Activated T-cell treated with anti-CD3 and anti-CD28 coated beads for 48 hours (primary cell): ENCODE measurements around the gene IQGAP2.
"Not testable (repeated sequence)": the region's sequence is repeated elsewhere in the genome, so short reads cannot be mapped to it uniquely, and the experiment has no call there.

Source experiments
- DNase-seq: peaks from one replicate; pipeline ENCODE4 v3.0.0-alpha.2; 2020; ENCODE audit warnings: low read depth

Gene IQGAP2

GRCh38 chr5:76579166-76579937 is 176.3 kb downstream of the IQGAP2 start:
- DNase-seq = no peak

DNA sequence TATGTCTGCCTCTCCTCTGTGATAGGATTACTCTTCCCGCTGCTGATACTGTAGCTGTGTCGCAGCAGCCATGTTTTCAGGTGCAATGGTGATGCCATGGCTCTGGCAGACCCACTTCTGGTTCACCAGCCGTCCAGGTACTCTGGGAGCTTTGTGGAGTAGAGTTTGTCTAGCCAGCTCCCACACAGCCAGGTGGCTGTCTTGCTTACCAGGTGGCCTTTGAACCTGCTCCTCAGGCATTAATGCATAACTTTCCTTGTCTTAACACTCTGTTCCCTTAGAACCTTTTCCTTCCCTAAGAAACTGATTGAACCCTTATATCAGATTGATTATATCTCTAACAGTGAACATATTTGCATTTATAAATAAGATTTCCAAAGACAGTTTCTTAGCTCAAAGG is 177.9 kb downstream of the IQGAP2 start:
- DNase-seq = no peak

GRCh38 chr5:76582230-76583162 is 179.4 kb downstream of the IQGAP2 start:
- DNase-seq = peak; percentile 18

DNA sequence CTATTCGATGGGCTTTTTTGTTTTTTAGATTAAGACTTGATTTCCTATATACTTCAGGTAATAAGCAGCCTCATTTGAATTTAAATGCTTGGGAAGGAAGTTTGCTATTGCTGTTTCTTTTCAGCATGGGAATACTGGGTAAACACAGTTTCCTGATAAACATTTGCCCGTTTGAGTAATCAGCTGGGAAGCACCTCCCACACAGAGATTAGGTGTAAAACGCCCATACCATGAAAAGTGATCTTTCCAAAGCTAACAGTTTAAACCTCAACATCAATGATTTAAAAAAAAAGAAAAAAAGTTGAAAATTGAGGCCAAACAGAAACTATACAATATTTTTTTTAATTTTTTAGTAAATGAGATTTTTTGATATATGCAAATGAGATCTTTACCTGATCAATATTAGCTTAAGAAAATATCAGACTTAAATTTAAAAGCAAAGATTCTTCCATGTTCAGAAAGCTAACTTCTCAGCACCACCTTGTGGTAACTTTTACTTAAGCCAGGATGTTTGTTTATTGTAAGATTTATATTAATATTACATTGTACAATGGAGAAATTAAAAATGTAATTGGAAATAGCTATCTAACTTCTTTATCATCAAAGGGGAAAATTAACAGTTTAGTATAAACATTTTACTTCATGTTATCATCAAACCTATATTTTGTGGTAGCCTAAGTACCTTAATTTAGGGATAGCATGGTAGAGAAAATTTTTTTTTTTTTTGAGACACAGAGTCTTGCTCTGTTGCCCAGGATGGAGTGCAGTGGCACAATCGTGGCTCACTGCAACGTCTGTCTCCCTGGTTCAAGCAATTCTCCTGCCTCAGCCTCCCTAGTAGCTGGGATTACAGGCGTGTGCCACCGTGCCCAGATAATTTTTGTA is 180.3 kb downstream of the IQGAP2 start:
- no peak for DNase-seq

GRCh38 chr5:76585783-76586217 is 182.7 kb downstream of the IQGAP2 start:
- no peak for DNase-seq

DNA sequence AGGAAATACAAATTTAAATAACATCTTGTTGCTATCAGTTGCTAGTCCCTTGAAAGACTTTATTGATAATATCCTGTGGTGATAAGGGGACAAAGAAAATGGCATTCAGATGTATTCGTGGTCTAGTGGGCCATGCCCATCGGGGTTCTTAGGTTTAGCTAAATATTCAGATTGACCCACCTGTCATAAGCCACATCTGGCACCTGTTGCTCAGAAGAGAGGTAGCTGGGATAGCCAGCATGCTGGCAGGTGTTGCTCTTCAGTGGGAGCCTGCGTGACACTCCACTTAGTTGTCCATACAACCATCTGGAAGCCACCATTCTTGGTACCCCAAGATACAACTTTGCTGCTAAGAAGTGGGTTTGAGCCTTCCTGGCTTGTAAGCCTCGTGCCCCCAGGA is 183.4 kb downstream of the IQGAP2 start:
- no peak for DNase-seq

DNA sequence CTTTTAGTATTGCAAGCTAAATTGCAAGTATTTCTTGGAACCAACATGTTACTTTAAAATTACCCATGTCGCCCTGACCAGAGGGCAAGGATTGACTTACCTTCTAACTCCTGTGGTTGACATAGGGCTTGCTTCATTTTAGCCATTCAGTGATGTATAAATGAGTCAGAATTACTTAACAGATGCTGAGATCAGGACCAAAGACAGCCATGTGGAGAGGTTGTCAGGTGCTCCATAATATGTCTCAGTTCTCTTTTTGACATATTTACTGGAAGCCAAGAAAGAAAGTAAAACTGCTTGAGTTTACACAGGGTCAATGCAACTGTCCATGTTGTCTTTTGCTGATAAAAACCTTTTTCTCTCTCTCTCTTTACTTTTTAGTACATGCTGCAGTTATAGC is 186.9 kb downstream of the IQGAP2 start:
- DNase-seq = no peak

GRCh38 chr5:76591366-76591765 is 188.3 kb downstream of the IQGAP2 start:
- no peak for DNase-seq

- no peak for DNase-seq
Observed at GRCh38 chr5:76592692-76593091, 189.6 kb downstream of the IQGAP2 start.

GRCh38 chr5:76594107-76594506 is 191.0 kb downstream of the IQGAP2 start:
- DNase-seq = no peak

GRCh38 chr5:76595755-76596481 is 192.8 kb downstream of the IQGAP2 start:
- DNase-seq = no peak

GRCh38 chr5:76598531-76598930 is 195.4 kb downstream of the IQGAP2 start:
- DNase-seq = no peak

DNA sequence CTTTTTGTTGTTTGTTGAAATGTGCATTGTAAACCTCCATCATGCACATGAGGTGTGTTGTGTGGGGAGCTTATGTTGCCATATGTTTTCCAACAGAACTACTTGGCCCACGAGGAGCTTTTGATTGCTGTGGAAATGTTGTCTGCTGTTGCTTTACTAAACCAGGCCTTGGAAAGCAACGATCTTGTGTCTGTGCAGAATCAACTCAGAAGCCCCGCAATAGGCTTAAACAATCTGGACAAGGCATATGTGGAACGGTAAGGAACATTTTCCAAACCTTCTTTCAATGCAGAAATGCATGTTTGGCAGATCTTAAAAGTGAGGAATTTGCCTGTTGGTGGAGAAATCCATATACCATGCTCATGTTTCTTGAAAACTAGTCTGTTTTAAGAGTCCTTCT is 197.6 kb downstream of the IQGAP2 start:
- DNase-seq = no peak

DNA sequence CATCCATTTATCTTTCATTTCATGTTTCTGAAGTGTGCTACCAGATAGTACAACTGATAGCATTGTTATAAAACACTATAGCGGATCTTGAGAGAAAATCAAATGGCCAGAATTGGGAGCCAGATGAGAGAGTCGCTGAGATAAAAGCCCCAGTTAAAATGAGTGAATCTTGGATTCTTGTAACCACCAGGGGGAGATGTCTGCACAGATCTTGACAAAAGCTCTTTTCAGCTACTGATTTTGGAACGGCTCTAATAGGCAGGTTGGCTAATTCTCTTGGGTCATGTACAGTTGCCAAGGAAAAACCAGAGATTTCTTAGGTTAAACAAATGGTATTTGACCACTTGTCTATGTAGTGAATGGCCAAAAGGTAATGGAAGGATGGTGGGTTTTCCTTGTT is 198.4 kb downstream of the IQGAP2 start:
- DNase-seq = no peak

DNA sequence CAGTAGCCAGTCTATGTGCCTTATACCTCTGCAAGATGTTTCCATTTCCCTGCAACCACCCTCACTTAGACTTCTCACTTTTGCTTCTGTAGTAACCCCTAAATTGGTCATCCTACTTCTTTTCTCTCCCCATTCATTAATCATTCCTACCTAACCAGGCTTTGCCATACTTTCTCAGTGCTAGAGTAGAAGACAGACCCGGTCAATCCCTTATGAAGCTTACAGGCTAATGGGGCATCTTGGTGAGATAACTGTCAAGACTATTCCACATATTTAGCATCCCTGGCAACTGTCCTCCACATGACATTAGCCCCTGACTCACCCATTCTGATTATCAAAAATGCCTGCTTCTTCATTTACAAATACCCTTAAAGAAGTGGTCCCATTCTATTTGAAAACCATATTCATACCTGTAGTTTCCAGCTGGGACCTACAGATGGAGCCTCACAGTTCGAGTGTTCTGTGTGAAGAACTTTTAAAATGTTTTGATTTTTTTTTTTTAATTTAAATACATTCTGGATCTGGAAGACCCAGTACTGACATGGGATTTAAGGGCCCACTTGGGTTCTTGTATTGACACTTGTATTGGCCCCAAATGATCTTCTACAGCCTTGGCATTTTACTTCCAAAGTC is 199.1 kb downstream of the IQGAP2 start:
- no peak for DNase-seq

- not testable (repeated sequence) for DNase-seq
Observed at GRCh38 chr5:76603991-76604390, 200.9 kb downstream of the IQGAP2 start.

- DNase-seq = no peak
Observed at GRCh38 chr5:76604838-76605237, 201.8 kb downstream of the IQGAP2 start.

- no peak for DNase-seq
Observed at GRCh38 chr5:76606701-76607100, 203.6 kb downstream of the IQGAP2 start.

DNA sequence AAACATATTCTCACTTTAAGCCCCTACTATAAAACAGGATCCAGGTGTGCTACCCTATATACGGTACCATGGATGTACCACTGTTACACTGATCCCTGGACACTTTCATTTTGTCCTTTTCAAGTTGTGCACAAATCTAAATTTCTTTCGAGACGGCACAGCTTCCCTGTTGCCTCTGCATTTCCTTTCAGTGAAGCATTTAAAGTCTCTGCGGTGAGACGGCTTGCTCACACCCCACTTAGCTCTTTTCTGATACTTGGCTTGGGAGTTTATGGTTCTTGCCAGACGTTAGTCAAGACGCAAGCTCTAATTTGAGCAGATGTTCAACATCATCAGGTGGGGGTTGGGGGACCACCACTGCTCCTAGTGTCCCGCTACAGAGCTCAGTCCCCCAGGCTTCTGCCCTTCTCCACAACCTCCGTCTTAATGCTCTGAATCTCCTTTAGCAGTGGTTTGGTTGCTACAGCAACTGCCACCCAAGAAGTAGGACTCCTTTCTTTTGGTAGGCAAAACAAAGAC is 204.3 kb downstream of the IQGAP2 start:
- DNase-seq = no peak

- DNase-seq = no peak
Observed at GRCh38 chr5:76608833-76609232, 205.7 kb downstream of the IQGAP2 start.

GRCh38 chr5:76610196-76610595 is 207.1 kb downstream of the IQGAP2 start:
- no peak for DNase-seq
